HCEC 1CT (cell line): ENCODE measurements around the gene OR6K6.

Source experiments
- DNase-seq: peaks from one replicate; pipeline ENCODE4 v3.0.0-alpha.2; 2017

OR6K6 gene

GRCh38 chr1:158803678-158804077 is 49.2 kb downstream of the OR6K6 start:
- no peak for DNase-seq
